Sigmoid colon (tissue), 4 donors: ENCODE results near the gene TMEM181.

Experiments
- CTCF ChIP-seq, 4 experiments: fragments of 450-650 bp in 3 of 4; fragments of 200-600 bp in 1 of 4; IDR thresholded peaks; one replicate each; pipeline ENCODE4 v1.5.1; 2016 to 2019; ENCODE audit warnings: antibody characterized with exemption in 4 of 4, mild to moderate bottlenecking in 3 of 4, moderate library complexity in 2 of 4
- EP300 ChIP-seq, 4 donors: sonication (generic); formaldehyde crosslinking; IDR thresholded peaks; one replicate each; pipeline ENCODE4 v1.6.1; 2017; ENCODE audit warnings: antibody characterized with exemption in 4 of 4
- POLR2AphosphoS5 ChIP-seq, 4 donors: sonication (generic); formaldehyde crosslinking; IDR thresholded peaks; one replicate each; pipeline ENCODE4 v1.6.1; 2017; ENCODE audit warnings: antibody characterized with exemption in 4 of 4

GRCh38 chr6:158609455-158610155 lies 49.7 kb downstream of the TMEM181 start:
- TF ChIP-seq CTCF (IDR thresholded peaks at IDR 0.05) (no peak), POLR2AphosphoS5 (IDR thresholded peaks at IDR 0.05) (no peak), EP300 (IDR thresholded peaks at IDR 0.05) (no peak)
